ENCODE data around the gene OR52E1.
"Not testable (repeated sequence)": the region's sequence is repeated elsewhere in the genome, so short reads cannot be mapped to it uniquely, and the experiment has no call there.

OR52E1 gene

GRCh38 chr11:5043380-5043779 is 26.0 kb upstream of the OR52E1 start:
- Histone ChIP-seq H3K4me1 (ENCODE audit: control insufficient read depth, low read length) (no peaks in the 10 kb centered on the region), H3K4me3 (ENCODE audit: low read length) (no peak overlapping the region), H3K4me2 (ENCODE audit: low read length) (no peak overlapping the region), H3K27ac (ENCODE audit: low read depth, low read length) (no peak overlapping the region), H3K36me3 (ENCODE audit: control insufficient read depth, low read length) (no peaks in the 10 kb centered on the region), H3K9me2 (replicated peaks; ENCODE audit: control insufficient read depth, low read length) (no peaks in the 10 kb centered on the region), H3F3A (ENCODE audit: control insufficient read depth, insufficient read depth) (no peaks in the 10 kb centered on the region), H4K20me1 (ENCODE audit: control insufficient read depth, insufficient read depth, low read depth, low read length) (no peaks in the 10 kb centered on the region), H3K27me3 (ENCODE audit: control insufficient read depth, low read length) (no peaks in the 10 kb centered on the region), H3K79me2 (ENCODE audit: control insufficient read depth, low read length) (no peaks in the 10 kb centered on the region), H3K9me3 (ENCODE audit: control insufficient read depth, insufficient read depth, low read length) (no peaks in the 10 kb centered on the region)
- no peak for TF ChIP-seq CTCF (IDR thresholded peaks at IDR 0.05; ENCODE audit: low read depth, low read length, poor library complexity, severe bottlenecking)
- no peak for TF ChIP-seq EZH2phosphoT487 (IDR thresholded peaks at IDR 0.05; ENCODE audit: borderline replicate concordance, low read length)

GRCh38 chr11:5046226-5046625 is 23.1 kb upstream of the OR52E1 start, which contains the start of gene OR52J3:
OR52J3 (plus strand) TSS chr11:5046526; CDS start chr11:5046526, 0 bp downstream.
- Histone ChIP-seq H3K4me1 (ENCODE audit: control insufficient read depth, low read length) (no peaks in the 10 kb centered on the region), H3K4me2 (ENCODE audit: low read length) (no peak within 1 kb of the TSS), H3K27ac (ENCODE audit: low read depth, low read length) (no peak within 1 kb of the TSS), H3K9me3 (ENCODE audit: control insufficient read depth, insufficient read depth, low read length) (no peaks in the 10 kb centered on the region), H3K27me3 (ENCODE audit: control insufficient read depth, low read length) (no peaks in the 10 kb centered on the region), H3K4me3 (ENCODE audit: low read length) (no peak within 1 kb of the TSS), H3F3A (ENCODE audit: control insufficient read depth, insufficient read depth) (no peaks in the 10 kb centered on the region), H3K9me2 (replicated peaks; ENCODE audit: control insufficient read depth, low read length) (no peaks in the 10 kb centered on the region), H3K36me3 (ENCODE audit: control insufficient read depth, low read length) (no peaks in the 10 kb centered on the region), H4K20me1 (ENCODE audit: control insufficient read depth, insufficient read depth, low read depth, low read length) (no peaks in the 10 kb centered on the region), H3K79me2 (ENCODE audit: control insufficient read depth, low read length) (no peaks in the 10 kb centered on the region)
- TF ChIP-seq EZH2phosphoT487 (IDR thresholded peaks at IDR 0.05; ENCODE audit: borderline replicate concordance, low read length): no peak
- TF ChIP-seq CTCF (IDR thresholded peaks at IDR 0.05; ENCODE audit: low read depth, low read length, poor library complexity, severe bottlenecking): no peak

- no peak overlapping the region for H3K4me2 ChIP-seq (ENCODE audit: low read length)
Measured at GRCh38 chr11:5046754-5047330, 22.5 kb upstream of the OR52E1 start.

GRCh38 chr11:5058679-5059078 is 10.7 kb upstream of the OR52E1 start:
- H3K9me2 ChIP-seq (replicated peaks; ENCODE audit: control insufficient read depth, low read length); H3F3A ChIP-seq (ENCODE audit: control insufficient read depth, insufficient read depth); H3K4me3 ChIP-seq (ENCODE audit: low read length); H3K36me3 ChIP-seq (ENCODE audit: control insufficient read depth, low read length); H4K20me1 ChIP-seq (ENCODE audit: control insufficient read depth, insufficient read depth, low read depth, low read length); H3K4me2 ChIP-seq (ENCODE audit: low read length); H3K4me1 ChIP-seq (ENCODE audit: control insufficient read depth, low read length); H3K27ac ChIP-seq (ENCODE audit: low read depth, low read length); H3K79me2 ChIP-seq (ENCODE audit: control insufficient read depth, low read length); H3K27me3 ChIP-seq (ENCODE audit: control insufficient read depth, low read length); H3K9me3 ChIP-seq (ENCODE audit: control insufficient read depth, insufficient read depth, low read length): not testable (repeated sequence)

More at GRCh38 chr11:5046754-5047330, 22.5 kb upstream of the OR52E1 start:
- Histone ChIP-seq H3K9me2 (replicated peaks; ENCODE audit: control insufficient read depth, low read length) (no peaks in the 10 kb centered on the region), H3K4me1 (ENCODE audit: control insufficient read depth, low read length) (no peaks in the 10 kb centered on the region), H4K20me1 (ENCODE audit: control insufficient read depth, insufficient read depth, low read depth, low read length) (no peaks in the 10 kb centered on the region), H3K4me3 (ENCODE audit: low read length) (no peak overlapping the region), H3K79me2 (ENCODE audit: control insufficient read depth, low read length) (no peaks in the 10 kb centered on the region), H3F3A (ENCODE audit: control insufficient read depth, insufficient read depth) (no peaks in the 10 kb centered on the region), H3K27me3 (ENCODE audit: control insufficient read depth, low read length) (no peaks in the 10 kb centered on the region), H3K36me3 (ENCODE audit: control insufficient read depth, low read length) (no peaks in the 10 kb centered on the region), H3K9me3 (ENCODE audit: control insufficient read depth, insufficient read depth, low read length) (no peaks in the 10 kb centered on the region), H3K27ac (ENCODE audit: low read depth, low read length) (no peak overlapping the region)
- no peak for TF ChIP-seq EZH2phosphoT487 (IDR thresholded peaks at IDR 0.05; ENCODE audit: borderline replicate concordance, low read length)

Measured in DOHH2 (cell line).